Stimulated activated CD4-positive, alpha-beta T cell treated with anti-CD3 and anti-CD28 coated beads, Interleukin-12 subunit alpha, Interleukin-12 subunit beta, amount 100 ng/mL, for 24 hours (primary cell): Measurements from ENCODE around the gene SCNN1B.
"Not testable (repeated sequence)": the region's sequence is repeated elsewhere in the genome, so short reads cannot be mapped to it uniquely, and the experiment has no call there.

Experiments used
- DNase-seq, 2 experiments: peaks; one replicate each; pipeline ENCODE4 v3.0.0-alpha.2; 2020; ENCODE audit warnings: low read depth in 2 of 2

Gene SCNN1B

DNA sequence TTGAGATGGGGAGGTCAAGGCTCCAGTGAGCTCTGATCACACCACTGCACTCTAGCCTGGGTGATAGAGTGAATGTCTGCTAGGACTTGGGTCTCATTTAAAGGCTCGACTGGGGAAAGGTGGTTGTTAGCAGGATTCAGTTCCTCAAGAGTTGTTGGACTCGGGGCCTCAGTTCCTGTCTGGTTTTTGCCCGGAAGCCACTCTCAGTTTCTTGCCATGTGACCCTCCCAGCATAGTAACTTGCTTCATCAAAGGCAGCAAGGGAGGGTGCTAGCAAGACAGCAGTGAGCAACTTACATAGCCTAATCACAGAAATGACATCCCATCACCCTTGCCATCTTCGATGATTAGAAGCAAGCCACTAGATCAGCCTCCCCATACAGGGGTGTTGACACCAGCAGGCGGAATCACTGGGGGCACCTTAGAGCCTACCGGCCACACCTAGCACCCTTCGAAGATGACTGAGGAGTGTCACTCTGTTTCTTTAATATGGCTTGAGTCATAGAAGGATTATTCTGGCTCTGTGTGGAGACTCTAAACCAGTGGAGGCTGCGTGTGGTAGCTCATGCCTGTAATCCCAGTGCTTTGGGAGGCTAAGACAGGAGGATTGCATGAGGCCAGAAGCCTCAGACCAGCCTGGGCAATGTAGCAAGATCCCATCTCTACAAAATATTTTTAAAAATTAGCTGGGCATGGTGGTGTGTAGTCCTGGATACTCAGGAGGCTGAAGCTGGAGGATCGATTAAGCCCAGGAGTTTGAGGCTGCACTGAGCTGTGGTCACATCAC, 13.2 kb upstream of the SCNN1B start:
- DNase-seq: no peak

DNA sequence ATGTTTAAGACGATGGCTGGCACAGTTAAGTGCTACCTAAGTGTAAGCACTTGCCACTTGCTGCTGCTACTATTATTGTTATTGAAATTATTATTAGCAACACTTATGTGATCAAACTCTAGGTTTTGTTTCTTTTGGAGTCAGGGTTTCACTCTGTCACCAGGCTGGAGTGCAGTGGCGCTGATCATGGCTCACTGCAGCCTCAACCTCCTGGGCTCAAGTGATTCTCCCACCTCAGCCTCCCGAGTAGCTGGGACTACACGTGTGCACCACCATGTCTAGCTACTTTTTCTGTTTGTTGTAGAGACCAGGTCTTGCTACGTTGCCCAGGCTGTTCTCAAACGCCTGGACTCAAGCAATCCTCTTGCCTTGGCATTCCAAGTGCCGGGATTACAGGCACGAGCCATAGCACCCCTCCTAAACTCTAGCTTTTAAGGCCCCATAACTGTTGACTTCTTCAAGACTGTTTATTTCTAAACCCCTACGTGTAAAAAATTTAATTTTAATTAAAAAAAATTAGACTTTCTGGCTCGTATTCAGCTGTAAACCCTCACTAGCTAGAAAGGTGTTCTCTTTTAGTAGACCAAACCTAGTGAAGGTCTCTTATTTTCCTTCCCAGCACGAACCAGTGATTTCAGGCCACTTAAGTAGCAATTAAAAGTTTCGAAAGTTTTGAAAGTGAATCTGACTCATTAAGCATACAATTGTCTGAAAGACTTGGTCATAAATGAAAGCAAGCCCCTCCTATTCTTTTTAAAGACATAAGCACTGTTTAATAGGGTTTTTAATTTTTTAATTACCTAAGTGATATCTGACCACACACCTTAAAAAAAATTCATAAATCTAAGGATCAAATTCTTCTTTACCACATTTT, 11.7 kb upstream of the SCNN1B start:
- no peak for DNase-seq

- no peak for DNase-seq
These were observed 9.1 kb upstream of the SCNN1B start for GRCh38 chr16:23293016-23293415.

- DNase-seq: no peak
These were observed 7.8 kb upstream of the SCNN1B start for GRCh38 chr16:23294260-23294659.

GRCh38 chr16:23296994-23297393, 5.1 kb upstream of the SCNN1B start:
- peak in 1 of 2 experiments; percentile 3 for DNase-seq

- DNase-seq: no peak
These were observed 3.7 kb upstream of the SCNN1B start for GRCh38 chr16:23298290-23298915.

GRCh38 chr16:23299815-23300214, 2.3 kb upstream of the SCNN1B start:
- not testable (repeated sequence) for DNase-seq

DNA sequence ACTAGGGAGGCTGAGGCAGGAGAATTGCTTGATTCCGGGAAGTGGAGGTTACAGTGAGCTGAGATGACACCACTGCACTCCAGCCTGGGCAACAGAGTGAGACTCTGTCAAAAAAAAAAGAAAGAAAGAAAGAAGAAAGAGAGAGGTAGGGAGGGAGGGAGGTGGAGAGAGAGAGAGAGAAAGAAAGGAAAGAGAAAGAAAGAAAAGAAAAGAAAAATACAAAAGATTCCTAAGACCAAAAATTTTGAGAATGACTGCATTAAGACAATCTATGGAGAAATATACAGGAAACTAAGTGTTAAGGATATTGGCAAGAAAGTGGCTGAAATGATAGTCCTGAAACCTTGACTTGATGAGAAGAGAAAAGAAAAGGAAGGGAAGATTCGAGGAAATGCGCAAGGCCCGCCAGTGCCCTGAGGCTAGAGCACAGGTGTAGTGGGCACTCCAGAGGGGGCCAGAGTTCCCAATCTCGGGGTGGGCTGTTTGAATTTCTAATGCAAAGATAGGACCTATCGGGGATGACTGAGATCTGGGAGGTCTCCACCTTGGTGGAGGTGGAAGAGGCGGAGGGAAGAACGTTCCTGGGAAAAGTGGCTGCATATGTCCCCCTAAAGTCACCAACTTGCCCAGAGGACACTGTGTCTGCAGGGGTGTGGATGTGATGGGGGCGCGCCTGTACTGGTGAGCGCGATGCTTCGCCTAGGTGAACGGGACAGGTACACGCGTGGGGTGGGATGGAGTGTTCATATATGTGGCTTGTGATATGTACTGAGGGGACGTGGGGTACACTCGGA, 654 bp upstream of the SCNN1B start:
- no peak for DNase-seq

GRCh38 chr16:23303685-23304084, 1.6 kb downstream of the SCNN1B start:
- no peak for DNase-seq

DNA sequence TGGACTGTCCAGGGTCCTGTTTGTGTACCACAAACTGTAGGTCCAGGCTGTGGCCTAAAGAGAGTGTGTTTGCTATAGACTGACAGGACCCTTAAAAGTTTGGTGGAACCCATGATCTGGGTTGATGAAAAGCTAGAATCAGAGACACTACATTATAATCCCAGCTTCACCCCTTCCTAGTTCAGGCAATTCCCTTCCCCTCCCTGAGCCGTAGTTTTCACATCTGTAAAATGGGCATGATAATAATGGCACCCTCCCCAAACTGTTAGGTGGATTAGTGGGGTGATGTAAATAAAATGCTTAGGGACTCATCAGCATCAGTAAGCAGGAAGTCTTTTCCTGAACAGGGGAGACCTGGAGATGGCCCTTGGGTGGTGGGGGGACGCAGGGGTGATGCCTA, 2.5 kb downstream of the SCNN1B start:
- DNase-seq: no peak

- no peak for DNase-seq
These were observed 4.3 kb downstream of the SCNN1B start for GRCh38 chr16:23306199-23307100.

- DNase-seq: no peak
These were observed 8.1 kb downstream of the SCNN1B start for GRCh38 chr16:23310217-23310616.

DNA sequence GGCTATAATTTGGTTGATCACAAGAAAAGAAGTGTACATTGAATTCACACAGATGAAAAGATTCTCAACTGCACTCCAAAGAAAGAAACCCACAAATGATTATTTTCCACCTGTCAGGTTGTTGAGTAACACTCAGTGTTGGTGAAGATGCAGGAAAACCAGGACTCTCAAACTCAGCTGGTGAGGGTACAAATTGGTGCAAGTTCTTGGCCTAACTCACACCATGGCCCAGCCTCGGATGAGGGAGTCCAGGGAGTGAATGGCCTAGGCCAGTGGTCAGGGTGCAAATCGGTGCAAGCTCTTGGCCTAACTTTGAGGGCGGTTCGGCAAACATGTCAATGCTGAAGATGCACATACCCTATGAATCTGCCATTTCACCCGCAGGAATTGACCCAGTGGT, 8.6 kb downstream of the SCNN1B start:
- DNase-seq: no peak

- no peak for DNase-seq
These were observed 14.1 kb downstream of the SCNN1B start for GRCh38 chr16:23316232-23316631.

DNA sequence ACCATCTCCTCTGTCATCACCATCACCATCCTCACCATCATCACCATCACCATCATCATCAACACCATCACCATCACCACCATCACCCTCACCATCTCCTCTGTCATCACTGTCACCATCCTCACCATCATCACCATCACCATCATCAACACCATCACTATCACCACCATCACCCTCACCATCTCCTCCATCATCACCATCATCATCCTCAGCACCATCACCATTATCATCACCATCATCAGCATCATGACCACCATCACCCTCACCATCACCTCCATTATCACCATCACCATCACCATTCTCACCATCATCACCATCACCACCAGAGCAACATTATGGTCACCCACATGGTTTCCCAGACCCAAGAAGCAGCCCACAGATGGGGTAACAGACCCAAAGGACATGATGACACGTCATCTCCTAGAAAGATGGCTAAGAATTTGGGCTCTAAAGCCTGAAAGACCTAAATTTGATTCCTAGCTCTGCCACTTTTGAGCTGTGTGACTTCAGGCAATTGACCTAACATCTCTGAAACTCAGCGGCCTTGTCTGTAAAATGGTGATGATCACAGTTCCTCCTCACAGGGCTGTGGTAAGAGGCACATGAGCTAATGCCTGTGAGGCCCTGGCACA, 14.6 kb downstream of the SCNN1B start:
- no peak for DNase-seq

DNA sequence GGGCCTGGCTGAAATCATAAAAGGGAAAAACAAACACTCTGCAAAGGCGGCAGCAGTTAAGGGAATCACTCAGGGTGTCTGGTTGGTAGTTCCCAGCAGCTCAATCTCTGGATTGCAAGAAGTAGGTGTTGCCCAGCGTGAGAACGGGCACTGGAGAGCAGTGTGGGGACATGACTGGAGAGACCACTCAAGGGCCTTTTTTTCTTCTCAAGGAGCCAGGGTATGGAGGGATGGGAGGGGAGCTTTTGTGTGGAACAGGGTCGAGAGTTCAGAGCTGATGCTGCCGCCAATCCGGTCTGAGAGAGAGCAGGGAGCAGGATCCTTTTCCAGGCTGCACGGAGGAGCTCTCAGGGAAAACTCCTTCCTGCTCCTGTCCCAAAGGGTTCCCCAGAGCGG, 15.2 kb downstream of the SCNN1B start:
- DNase-seq: no peak

GRCh38 chr16:23317751-23318150, 15.6 kb downstream of the SCNN1B start:
- no peak for DNase-seq

- DNase-seq: no peak
These were observed 16.5 kb downstream of the SCNN1B start for GRCh38 chr16:23318639-23319038.

DNA sequence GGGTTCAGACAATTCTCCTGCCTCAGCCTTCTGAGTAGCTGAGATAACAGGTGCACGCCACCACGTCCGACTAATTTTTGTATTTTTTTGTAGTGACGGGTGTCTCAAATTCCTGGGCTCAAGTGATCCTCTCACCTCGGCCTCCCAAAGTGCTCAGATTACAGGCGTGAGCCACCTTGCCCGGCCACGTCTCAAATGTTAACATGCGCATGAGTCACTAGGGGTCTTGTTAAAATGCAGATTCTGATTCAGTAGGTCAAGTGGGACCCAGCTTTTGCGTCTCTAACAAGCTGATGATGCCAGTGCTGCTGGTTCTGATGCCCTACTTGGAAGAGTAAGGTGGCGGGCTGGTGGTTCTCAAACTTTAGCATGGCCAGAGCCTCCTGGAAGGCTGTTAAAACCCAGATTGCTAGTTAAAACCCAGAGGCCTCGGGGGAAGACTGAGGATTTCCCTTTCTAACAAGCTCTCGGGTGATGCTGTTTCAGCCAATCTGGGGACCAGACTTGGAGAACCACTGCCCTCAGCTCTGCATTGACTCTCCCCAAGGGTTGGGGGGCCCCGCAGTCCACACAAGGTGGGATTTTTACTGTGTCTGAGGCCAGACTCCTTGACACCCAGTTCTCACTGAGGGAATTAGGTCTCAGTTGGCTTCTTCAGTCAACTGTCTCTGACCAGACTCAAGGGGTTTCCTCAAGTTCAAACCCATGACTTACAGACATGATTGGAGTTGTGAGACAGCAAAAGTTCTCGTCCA, 17.9 kb downstream of the SCNN1B start:
- DNase-seq: no peak
